GM21786 (cell line): ENCODE measurements around the gene RAPGEF1.

Experiments
- ATAC-seq: cut with Tn5 transposase; IDR thresholded peaks from one replicate; pipeline ENCODE4 v1.9.1; 2021; ENCODE audit not compliant: unreplicated experiment

RAPGEF1 gene

DNA sequence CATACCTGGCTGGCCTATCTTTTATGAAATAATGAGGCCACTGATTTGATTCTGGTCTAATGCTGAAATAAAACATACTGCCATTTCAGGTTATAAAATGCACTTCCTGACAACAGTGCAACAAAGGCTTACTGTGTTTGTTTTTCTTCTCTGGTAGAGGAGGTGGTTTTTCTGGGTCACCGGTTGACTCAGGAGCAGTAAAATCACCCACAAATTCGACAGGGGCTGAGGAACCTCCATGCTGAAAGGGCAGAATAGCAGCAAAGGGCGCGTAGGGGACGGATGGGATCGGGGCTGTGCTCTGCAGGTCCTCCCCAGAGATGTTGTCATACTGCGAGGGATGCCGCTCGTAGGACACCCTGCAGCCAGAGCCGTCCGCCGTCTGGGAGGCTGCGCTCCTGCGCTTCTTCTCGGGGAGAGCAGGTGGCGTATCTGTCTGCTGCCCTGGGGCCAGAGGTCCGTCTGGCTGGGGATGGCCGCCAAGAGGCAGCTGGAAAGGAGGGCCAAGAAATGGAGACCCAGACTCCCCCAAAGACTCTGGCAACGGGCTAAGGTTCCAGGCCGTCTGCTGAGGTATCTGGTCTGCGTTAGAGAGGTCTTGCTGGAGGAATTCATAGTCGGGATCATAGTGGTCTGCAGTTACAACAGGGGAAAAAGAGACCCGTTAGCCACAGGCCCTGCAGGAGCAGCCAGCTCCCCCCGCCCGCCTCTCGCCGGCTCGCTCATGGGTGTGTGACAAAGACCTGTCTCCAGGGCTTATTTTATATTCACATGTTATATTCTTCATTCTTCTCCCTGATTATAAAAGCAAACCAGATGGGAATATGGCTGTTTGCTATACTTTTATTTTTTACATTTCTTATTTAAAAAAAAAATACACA is 113.8 kb downstream of the RAPGEF1 start:
- ATAC-seq = no peak

DNA sequence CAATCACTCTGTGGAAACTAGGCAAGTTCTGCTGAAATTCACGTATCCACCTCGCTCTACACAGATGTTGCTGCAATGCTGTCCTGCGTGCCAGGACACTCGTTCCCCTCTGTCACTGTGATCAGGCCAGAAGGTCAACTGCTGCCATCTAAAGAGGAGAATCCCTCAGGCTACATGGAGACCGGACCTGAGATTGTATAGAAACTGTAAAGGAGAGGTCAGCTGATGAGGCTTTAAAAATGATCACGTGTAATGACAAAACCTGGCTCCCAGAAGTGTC is 114.4 kb downstream of the RAPGEF1 start:
- ATAC-seq = no peak

DNA sequence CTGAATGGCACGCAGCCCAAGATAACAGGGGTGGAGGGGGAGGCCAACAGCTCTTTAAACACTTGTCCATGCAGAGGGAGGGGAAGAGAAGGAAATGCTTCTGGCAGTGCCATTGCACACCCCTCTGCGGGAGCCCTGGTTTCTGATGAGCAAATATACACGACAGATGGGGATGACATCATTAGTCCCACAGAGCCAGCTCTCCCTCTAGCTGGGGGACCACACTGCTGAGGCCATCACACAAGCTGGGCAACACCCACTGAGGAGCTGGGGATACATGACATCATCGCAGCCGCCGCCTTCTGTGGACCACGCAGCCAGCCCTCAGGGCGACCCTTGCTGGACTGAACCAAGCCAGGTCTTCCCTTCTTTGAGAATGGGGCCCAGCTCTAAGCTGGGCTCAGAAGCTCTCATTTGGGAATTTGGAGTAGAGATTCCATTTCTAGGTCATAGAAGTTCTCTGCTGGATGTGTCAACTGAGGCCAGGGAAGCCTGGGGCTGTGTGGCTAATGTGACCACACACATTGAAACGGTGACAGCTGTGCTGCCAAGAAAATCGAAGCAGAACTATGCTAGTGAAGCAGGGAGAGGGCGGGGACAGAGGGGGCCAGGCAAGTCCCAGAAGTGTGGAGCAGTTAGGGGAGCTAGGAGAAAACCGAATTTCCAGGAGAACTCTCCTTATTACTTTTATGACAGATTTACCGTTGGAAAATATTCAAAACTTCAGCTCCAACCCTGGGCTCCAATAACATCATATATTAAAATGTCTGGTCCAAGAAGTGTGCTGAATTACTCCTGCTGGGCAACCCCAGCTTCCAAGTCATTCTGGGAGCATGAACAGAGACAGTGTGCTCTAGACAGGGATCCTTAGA is 115.0 kb downstream of the RAPGEF1 start:
- no peak for ATAC-seq

DNA sequence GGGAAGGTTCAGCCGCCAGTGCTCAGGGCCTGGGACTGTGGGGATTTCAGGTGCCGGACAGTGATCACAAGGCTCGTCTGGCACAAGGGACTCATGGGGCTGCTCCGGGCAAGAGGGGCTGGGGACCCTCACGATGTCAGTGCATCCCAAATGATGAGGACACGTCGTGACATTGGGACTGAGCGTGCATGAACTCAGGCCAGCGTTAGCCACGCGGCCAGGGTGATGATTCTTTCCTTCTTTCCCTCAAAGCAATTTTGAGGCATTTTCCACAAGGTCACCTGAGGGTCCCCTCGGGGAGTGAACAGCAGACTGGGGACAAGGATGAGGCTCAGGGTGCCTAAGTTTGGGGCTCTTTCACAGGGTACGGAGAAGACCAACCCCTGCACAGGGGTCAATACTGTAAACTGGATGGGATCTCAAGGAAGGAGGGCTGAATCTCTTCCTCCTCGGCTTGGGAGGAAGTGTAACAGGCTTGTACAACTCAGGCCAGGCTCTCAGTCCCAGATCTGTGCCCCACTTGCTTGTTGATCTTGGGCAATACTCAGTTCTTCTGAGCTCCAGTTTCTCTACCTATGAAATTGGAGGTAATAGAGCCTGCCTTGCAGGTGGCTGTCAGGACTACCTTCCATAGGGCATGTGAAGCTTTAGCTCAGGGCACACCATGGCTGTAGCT is 116.1 kb downstream of the RAPGEF1 start:
- no peak for ATAC-seq

DNA sequence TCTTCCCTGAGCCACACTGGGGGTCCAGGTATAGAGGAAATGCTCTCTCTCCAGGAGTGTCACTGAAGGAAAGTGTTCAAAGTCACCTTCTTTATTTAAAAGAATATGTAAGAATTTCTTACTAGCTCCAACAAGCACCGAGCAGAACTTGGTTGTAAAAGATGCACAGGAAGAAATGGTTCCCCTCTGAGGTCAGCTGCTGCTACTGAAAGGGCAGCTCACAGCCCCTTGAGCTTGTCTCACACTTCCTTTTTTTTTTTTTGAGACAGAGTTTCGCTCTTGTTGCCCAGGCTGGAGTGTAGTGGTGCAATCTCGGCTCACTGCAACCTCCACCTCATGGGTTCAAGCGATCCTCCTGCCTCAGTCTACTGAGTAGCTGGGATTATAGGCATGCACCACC is 117.4 kb downstream of the RAPGEF1 start:
- no peak for ATAC-seq

DNA sequence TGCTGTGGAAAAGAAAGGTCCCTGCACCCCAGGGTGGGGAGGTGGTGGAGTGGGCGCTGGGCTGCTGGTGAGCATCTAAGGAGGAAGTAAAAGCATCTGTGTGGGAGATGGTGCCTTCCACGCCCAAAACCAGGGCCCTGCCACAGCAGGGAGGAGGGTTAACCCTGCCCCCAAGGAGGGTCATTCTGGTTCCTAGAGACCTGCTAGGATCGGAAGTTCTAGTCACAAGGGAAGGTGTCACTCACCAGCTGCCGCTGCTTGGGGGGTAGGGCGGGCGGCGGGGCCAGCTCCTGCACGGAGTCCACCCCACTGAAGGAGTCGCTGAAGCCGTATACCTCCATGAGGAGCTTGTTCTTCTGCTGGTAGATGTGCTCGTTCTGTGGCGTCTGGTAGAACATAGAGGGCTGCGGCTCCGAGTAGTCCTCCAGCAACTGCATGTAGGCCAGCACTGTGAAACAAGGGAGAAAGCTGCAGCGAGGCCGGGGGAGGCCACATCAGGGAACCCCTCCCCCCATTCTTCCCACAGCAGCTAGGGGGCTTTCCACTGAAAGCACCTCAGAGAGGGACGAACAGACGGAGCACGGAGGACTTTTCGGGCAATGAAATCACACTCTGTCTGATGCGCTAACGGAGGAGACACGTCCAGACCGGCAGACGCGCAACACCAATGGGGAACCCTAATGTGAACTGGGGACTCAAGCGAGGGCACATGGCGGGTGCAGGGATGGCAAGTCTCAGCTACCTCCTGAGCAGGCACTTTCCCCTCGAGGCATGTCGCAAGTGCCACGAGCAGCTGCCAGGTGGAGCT is 118.1 kb downstream of the RAPGEF1 start:
- no peak for ATAC-seq

DNA sequence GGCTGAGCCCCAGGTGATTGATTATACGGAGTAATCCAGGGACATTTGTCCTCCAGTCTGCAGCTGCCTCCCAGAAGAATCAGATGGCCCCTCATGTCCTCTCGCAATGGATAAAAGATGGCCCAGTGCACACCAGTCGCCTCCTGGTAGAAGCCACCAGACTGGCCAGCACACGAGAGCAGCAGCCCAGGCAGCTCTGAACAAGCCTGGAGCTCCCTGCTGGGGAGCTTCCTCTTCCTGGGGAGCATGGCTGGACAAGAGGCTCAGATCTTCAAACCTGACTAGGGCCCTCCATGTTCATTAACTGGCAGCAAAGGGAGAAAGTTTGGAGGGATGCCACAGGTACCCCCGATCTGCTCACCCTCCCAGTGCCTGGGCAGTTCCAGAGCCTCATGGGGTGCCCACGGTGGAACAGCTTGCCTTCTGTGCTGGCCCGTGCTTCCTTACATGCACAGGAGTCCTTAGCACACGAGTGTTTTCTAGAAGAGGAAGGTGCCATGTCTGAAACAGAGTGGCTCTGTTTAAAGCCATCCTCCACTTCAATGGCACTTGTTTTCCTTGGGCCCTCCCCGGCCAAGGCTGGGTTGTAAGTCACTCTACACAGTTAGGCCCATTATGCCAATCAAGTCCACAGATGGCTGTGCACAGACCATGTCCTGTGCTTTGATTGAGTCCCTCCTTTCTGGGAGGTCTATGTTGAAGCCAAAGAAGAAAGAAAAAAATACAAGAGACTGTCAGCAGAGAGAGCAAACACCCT is 118.9 kb downstream of the RAPGEF1 start:
- no peak for ATAC-seq

DNA sequence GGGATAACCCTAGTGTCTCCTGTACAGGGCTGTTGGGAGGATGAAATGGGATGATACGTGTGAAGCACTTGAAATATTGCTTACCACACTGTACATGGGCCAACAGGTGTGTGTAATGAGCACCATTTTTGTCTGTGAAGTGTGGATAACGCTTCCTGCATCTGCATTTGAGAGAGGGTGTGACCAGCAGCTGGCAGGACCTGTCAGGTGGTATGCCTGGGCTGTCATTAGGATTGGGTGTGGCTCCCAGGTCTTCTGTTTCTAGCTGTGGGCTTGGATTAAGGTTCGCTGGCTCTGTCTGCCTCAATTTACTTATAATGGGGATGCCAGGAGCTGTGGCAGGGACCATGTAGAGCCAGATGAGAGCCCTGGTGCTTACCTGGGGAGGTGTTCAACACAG is 120.2 kb downstream of the RAPGEF1 start:
- no peak for ATAC-seq

DNA sequence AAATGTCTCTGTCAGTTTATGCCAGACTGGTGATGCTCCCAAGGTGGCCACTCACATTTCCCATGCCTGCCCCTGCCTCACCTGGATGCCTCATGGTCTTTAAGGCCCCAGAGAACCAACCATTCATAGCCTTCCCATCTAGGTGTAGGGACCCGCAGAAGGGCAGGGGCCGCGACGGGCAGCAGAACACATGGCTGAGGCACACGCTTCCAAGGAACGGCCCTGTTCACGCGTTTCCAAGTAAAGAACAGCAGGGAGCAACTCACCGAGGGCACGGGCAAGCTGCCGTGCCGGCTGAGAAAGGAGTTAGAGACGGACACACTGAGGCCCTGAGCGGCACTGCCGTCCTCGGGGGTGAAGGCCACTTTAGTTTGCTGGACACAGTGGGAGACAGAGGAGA is 121.1 kb downstream of the RAPGEF1 start:
- ATAC-seq = no peak

DNA sequence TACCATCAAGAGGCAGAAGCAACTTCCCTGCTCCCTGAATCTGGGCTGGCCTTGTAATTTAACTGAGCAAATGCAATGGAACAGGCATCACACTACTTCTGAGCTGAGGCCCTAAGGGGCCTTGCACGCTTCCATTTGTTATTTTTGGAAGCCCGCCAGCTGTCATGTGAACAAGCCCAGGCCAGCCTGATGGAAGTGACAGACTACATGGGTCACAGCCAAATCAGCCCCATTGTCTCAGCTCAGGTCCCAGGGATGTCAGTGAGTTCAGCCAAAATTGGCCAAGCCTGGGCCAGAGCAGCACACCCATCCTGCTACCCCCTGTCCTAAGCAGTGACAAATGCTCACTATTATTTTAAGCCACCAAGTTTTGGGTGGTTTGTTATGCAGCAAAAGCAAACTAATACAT is 121.8 kb downstream of the RAPGEF1 start:
- no peak for ATAC-seq

DNA sequence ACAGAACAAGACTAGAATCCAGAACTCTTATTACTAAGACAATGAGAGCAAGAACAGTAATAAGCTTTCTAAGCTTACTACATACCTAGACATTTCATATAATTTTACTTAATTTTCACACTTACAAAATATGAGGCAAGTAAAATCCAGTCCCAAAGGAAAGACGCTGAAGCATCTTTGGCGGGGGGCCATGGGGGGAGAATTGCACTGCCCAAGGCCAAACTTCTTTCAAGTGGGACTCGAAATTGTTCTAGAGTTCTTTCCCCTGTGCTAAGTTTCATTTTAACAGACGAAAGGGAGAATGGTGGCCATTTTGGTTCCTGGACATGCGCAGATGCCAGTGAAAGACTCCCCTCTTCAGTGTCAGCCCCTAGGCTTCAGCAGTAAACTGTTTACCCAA is 122.3 kb downstream of the RAPGEF1 start:
- no peak for ATAC-seq

DNA sequence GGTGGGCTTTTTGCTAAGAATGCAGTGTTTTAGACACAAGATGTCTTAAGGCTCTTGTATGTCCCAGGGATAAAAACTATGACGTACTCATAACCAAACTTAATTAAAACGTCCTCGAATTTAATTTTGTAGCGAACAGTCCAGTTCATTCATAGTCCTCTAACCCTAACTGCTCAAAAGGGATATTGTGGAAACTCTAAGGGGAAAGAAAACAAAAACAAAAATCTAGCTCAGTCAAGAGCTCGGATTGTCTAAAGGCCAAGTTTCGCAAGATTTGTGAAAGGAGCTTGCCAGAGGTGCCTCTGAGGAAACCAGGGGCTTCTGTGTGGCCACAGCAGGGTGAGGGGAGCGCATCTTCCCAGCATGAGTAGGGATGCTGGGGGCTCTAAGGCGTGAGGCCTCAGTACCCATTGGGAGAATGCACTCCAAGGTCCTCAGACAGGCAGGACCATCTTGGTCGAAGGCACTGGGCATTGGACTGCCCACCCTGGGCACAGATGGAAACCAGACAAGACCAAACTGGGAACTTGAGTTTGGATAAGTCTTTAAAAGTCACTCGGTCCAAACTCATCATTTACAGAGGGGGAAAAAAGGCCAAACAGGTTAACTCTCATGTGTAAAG is 122.8 kb downstream of the RAPGEF1 start:
- no peak for ATAC-seq

DNA sequence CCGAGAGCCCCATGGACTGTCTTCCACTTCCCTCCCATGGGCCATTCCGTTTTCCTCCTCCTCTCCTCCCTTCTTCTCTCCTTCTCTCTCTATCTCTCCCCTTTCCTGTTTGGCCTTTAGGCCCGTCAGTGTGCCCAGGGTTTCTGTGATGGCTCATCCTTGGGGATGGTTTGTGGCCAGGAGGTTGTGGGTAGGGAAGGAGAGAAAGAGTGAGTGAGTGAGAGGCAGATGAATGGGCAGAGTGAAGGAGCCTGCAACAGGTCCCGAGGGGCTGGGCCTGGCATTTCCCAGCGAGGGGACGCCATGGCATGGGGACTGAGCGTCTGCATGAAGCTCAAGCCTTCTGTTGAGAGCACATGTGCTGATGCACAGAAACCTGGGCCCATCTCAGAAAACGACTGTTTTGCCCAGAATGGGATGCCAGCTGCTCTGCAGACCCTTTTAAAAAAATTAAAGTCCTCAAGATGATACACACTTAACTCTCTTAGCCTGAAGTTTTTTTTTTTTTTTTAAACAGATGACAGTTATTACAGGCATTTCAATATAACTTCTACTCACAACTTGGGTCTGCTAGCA is 125.4 kb downstream of the RAPGEF1 start:
- ATAC-seq = no peak

DNA sequence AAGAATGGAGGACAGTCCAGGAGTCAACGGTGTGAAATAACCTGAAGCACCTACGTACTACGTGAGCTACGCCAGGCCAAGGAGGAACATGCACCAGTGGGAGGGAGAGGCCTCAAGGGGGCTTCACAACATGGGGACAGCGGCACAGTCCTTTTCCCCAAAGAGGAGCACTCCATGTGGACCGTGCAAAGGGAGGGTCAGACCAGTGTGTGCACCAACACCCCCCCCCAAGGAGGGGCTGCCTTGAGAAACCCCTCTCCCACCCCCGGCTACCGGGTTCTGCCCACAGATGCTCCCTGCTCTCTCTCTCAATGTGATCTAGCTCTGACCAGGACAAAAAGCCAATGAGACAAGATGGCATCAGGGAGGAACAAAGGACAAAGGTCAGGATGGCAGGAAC is 126.0 kb downstream of the RAPGEF1 start:
- ATAC-seq = no peak

DNA sequence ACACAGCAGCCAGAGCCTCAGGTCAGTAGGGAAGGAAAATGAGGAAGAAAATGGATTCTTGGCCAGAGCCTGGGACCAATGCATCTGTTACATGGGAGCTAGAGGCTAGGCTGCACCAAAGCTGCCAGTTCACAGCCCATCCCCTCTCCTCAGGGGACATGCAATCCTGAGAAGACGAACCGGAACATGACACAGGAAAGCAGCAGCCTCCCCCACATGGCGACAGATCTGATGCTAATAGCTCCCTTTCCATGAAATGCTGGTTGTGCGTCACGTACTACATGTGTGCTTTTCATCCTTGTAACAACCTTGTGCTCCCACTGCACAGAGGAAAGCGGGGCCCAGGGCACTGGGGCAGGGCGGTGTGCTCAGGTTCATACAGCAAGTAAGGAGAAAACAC is 127.0 kb downstream of the RAPGEF1 start:
- ATAC-seq = no peak

DNA sequence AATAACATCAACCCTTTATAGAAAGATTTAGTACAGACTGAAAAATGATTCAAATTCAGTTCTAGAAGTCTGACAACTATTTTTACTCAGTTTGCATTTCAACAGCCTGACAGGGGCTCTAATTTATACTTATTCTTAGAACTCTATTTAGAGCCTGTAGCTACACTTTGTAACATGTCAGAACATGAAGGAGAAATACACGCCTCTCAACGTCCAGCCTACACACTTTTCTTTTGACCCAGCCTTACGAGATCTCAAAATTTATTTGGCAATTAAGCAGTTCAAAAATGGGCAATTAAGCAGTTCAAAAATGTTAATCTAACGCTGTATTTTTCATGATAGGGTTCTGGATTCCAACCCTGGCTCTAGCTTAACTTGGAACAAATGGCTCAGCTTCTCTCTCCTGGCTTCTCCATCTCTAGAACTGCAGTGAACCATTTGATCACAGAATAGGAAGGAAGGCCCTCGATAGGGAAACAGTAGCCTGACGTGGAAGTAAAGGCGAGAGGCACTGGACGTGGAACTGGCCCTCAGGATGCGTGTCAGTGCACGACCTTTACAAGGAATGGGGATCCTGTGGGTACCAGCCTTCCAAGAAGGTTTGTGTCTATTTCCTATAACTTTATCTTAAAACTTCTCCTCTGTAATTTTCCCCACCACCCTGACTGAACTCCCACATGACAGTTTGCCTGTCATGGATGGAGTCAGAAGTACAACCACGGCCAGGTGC is 128.1 kb downstream of the RAPGEF1 start:
- no peak for ATAC-seq

DNA sequence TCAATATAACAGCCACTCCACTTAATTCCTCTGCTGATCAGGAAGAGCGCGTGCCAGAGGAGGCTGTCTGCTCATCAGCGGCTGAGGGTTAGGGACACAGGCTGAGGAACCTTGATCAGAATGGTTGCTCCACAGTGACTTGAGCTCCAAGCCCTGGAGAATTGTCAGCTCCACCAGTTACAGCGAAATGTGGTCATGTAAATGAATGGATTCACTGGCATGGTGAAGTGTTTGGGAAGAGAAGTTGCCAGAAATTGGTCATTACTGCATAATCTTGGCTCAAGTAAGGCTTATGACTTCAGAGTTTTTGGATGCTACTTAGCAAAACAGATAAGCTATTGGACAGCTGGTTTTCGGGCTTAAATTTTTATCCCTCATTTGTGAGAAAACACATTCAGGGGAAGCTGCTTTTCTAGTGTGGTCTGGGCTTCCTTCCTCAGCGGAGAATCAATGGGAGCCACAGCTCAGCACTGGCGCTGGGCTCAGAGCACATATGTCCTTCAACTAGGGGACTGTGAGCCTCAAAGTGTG is 129.6 kb downstream of the RAPGEF1 start:
- ATAC-seq = no peak

DNA sequence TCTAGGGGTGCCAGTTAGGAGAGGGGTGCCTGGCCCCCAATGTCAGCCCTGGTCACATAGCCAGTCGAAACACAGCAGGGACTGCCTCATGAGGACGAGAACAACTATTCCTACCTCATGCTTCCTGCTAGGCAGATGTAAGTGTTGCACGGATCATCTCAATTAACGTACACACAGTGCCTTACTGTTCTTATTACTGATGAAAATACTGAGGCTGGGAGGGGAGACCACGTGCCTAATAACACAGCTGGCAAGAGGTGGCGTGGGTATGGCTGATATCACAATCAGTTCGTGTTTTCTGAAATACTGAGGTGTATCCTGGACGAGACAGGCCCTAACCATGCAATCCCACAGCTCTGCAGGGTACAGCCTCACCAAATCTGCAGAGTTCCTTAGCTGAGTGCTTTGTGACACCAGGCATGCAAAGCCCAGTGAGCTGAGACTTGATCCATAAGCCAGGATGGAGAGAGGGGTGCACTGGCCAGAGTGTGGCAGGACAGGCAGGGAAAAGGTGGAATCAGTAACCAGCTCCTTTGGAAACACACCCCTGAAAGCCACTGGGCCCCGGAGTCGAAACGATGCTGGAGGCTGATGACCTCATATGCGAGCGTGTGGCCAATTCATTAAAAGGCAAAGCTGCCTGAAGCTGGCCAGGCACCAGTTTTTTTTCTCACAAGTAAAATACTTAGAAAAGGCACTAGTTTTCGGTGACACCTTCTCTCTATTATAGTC is 130.6 kb downstream of the RAPGEF1 start:
- ATAC-seq = no peak
